ENCODE measurements around the gene MARK4. TPM values are rescaled to one million over a fixed set of nuclear protein-coding genes. Genes with fewer than 3 reads are reported as not detected.

The MARK4 gene
- total and polyA plus RNA-seq, 2 experiments from 2014 or later = 14.8 to 23.0 TPM

DNA sequence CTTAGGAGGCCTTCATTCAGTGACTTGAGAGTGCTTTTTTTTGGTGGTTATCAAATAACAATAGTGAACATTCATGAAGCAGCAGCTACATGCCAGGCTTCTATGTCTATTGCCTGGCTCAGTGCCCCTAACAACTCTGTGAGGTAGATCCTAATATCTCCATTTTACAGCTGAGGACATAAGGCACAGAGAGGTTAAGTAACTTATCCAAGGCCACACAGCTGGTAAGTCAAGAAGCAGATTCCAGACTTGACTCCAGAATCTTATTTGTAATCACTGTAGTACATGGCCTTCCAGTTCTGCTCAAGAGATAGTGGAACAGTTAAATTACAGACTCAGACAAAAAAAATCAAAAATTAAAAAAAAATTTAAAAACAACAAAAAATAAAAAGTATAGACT is 44.8 kb downstream of the MARK4 start:
- Histone ChIP-seq H3K9me3 (ENCODE audit: low read depth) (no peaks in the 10 kb centered on the region), H3K79me2 (no peaks in the 10 kb centered on the region), H3K9me2 (replicated peaks; ENCODE audit: insufficient read depth) (no peaks in the 10 kb centered on the region), H2AFZ (no peak overlapping the region), H4K20me1 (ENCODE audit: insufficient read depth, poor library complexity, severe bottlenecking) (no peaks in the 10 kb centered on the region), H3K36me3 (replicated peaks; ENCODE audit: insufficient read depth, low read depth) (peaks cover 4% of the 10 kb centered on the region), H3K27me3 (no peaks in the 10 kb centered on the region), H3K4me2 (no peak overlapping the region), H3K27ac (no peak overlapping the region), H3K4me3 (no peak overlapping the region), H3K4me1 (ENCODE audit: insufficient read depth) (no peaks in the 10 kb centered on the region)
- DNase-seq (ENCODE audit: low spot score) = no peak
- TF ChIP-seq EZH2phosphoT487 (IDR thresholded peaks at IDR 0.05; ENCODE audit: low read depth, severe bottlenecking, unreplicated experiment) = no peak
- TF ChIP-seq EZH2 (IDR thresholded peaks at IDR 0.05; ENCODE audit: borderline replicate concordance) = no peak
- TF ChIP-seq, protein P1, sequence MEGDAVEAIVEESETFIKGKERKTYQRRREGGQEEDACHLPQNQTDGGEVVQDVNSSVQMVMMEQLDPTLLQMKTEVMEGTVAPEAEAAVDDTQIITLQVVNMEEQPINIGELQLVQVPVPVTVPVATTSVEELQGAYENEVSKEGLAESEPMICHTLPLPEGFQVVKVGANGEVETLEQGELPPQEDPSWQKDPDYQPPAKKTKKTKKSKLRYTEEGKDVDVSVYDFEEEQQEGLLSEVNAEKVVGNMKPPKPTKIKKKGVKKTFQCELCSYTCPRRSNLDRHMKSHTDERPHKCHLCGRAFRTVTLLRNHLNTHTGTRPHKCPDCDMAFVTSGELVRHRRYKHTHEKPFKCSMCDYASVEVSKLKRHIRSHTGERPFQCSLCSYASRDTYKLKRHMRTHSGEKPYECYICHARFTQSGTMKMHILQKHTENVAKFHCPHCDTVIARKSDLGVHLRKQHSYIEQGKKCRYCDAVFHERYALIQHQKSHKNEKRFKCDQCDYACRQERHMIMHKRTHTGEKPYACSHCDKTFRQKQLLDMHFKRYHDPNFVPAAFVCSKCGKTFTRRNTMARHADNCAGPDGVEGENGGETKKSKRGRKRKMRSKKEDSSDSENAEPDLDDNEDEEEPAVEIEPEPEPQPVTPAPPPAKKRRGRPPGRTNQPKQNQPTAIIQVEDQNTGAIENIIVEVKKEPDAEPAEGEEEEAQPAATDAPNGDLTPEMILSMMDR (IDR thresholded peaks at IDR 0.05; ENCODE audit: poor library complexity) = no peak

DNA sequence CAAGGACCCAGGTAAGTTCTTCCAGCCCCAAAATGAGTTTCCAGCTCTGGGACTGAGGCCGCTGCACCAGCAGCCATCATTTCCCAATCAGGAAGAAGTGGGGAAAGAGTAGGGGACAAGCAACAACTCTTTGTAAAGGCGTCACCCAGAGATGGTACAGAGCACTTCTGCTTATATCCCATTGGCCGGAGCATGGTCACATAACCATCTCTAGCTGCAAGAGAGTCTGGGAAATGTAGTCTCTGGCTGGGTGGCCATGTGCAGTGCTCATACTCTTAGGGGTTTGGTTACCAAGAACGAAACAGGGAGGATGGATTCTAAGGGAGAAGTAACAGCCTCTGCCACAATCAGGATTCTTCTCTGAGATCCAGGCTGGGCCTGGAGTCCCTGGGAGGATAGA is 45.3 kb downstream of the MARK4 start:
- Histone ChIP-seq H2AFZ (no peak overlapping the region), H4K20me1 (ENCODE audit: insufficient read depth, poor library complexity, severe bottlenecking) (no peaks in the 10 kb centered on the region), H3K9me3 (ENCODE audit: low read depth) (no peaks in the 10 kb centered on the region), H3K4me3 (no peak overlapping the region), H3K36me3 (replicated peaks; ENCODE audit: insufficient read depth, low read depth) (peaks cover 4% of the 10 kb centered on the region), H3K4me1 (ENCODE audit: insufficient read depth) (no peaks in the 10 kb centered on the region), H3K27ac (no peak overlapping the region), H3K9me2 (replicated peaks; ENCODE audit: insufficient read depth) (no peaks in the 10 kb centered on the region), H3K27me3 (no peaks in the 10 kb centered on the region), H3K79me2 (no peaks in the 10 kb centered on the region), H3K4me2 (no peak overlapping the region)
- TF ChIP-seq EZH2phosphoT487 (IDR thresholded peaks at IDR 0.05; ENCODE audit: low read depth, severe bottlenecking, unreplicated experiment) (no peak), EZH2 (IDR thresholded peaks at IDR 0.05; ENCODE audit: borderline replicate concordance) (no peak)
- TF ChIP-seq, protein P1 (IDR thresholded peaks at IDR 0.05; ENCODE audit: poor library complexity) = no peak
- 93% methylated on average over 4 of the region's 4 CpGs for WGBS (ENCODE audit: low lambda C conversion rate, missing lambda C conversion rate)
- DNase-seq (ENCODE audit: low spot score) = no peak

DNA sequence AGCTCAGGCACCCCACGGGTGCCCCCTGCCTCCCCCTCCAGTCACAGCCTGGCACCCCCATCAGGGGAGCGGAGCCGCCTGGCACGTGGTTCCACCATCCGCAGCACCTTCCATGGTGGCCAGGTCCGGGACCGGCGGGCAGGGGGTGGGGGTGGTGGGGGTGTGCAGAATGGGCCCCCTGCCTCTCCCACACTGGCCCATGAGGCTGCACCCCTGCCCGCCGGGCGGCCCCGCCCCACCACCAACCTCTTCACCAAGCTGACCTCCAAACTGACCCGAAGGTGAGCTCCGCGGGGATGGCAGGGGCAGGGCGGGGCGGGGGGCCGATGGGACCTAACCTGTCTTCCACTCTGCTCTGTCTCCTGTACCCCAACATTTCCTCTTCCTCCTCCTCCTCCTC is 46.6 kb downstream of the MARK4 start:
- no peak for TF ChIP-seq EZH2 (IDR thresholded peaks at IDR 0.05; ENCODE audit: borderline replicate concordance)
- TF ChIP-seq, protein P1 (IDR thresholded peaks at IDR 0.05; ENCODE audit: poor library complexity) = no peak
- TF ChIP-seq EZH2phosphoT487 (IDR thresholded peaks at IDR 0.05; ENCODE audit: low read depth, severe bottlenecking, unreplicated experiment) = no peak
- Histone ChIP-seq H3K27me3 (no peaks in the 10 kb centered on the region), H3K36me3 (replicated peaks; ENCODE audit: insufficient read depth, low read depth) (peaks cover 4% of the 10 kb centered on the region), H3K27ac (no peak overlapping the region), H3K9me2 (replicated peaks; ENCODE audit: insufficient read depth) (no peaks in the 10 kb centered on the region), H4K20me1 (ENCODE audit: insufficient read depth, poor library complexity, severe bottlenecking) (no peaks in the 10 kb centered on the region), H3K4me1 (ENCODE audit: insufficient read depth) (no peaks in the 10 kb centered on the region), H3K4me2 (no peak overlapping the region), H3K9me3 (ENCODE audit: low read depth) (no peaks in the 10 kb centered on the region), H2AFZ (no peak overlapping the region), H3K79me2 (no peaks in the 10 kb centered on the region), H3K4me3 (no peak overlapping the region)
- no peak for DNase-seq (ENCODE audit: low spot score)
- 100% methylated on average over 3 of the region's 18 CpGs for WGBS (ENCODE audit: low lambda C conversion rate, missing lambda C conversion rate)

DNA sequence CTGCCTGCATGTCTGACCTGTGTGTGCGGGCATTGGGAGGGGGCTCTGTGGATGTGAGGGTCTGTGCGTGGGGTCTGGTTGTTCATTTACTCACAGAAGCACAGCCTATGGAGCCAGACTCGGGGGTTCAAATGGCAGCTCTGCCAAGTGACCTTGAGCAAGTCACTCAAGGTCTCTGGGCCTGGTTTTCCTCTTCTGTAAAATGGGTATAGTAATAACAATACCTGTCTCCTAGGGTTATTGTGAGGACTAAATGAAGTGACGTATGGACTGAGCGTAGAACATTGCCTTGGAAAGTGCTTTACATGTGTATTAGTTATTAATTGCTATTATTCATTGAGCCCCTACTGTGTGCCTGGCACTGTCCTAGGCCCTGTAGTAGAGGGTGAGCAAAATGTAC is 47.2 kb downstream of the MARK4 start:
- Histone ChIP-seq H3K4me3 (no peak overlapping the region), H3K9me2 (replicated peaks; ENCODE audit: insufficient read depth) (no peaks in the 10 kb centered on the region), H3K27ac (no peak overlapping the region), H3K27me3 (no peaks in the 10 kb centered on the region), H4K20me1 (ENCODE audit: insufficient read depth, poor library complexity, severe bottlenecking) (no peaks in the 10 kb centered on the region), H3K9me3 (ENCODE audit: low read depth) (no peaks in the 10 kb centered on the region), H2AFZ (no peak overlapping the region), H3K36me3 (replicated peaks; ENCODE audit: insufficient read depth, low read depth) (peaks cover 4% of the 10 kb centered on the region), H3K4me1 (ENCODE audit: insufficient read depth) (no peaks in the 10 kb centered on the region), H3K79me2 (no peaks in the 10 kb centered on the region), H3K4me2 (no peak overlapping the region)
- no peak for DNase-seq (ENCODE audit: low spot score)
- TF ChIP-seq EZH2 (IDR thresholded peaks at IDR 0.05; ENCODE audit: borderline replicate concordance) = no peak
- TF ChIP-seq, protein P1 (IDR thresholded peaks at IDR 0.05; ENCODE audit: poor library complexity) = no peak
- no peak for TF ChIP-seq EZH2phosphoT487 (IDR thresholded peaks at IDR 0.05; ENCODE audit: low read depth, severe bottlenecking, unreplicated experiment)
- 98% methylated on average over 5 of the region's 5 CpGs for WGBS (ENCODE audit: low lambda C conversion rate, missing lambda C conversion rate)

Data from hepatocyte (in vitro differentiated cells).